IPS-15b (cell line): Measurements from ENCODE around the gene MED25.

Experiments used
- H3K27me3 ChIP-seq: one replicate; pipeline ENCODE4 v1.6.1; 2013; ENCODE audit warnings: low read length; ENCODE audit not compliant: control insufficient read depth, insufficient read depth
- H3K36me3 ChIP-seq: one replicate; pipeline ENCODE4 v1.6.1; 2013; ENCODE audit warnings: low read length; ENCODE audit not compliant: control insufficient read depth, insufficient read depth
- H3K4me1 ChIP-seq: one replicate; pipeline ENCODE4 v1.6.1; 2013; ENCODE audit warnings: mild to moderate bottlenecking, low read length; ENCODE audit not compliant: control insufficient read depth, insufficient read depth
- H3K4me3 ChIP-seq: one replicate; pipeline ENCODE4 v1.5.1; 2013; ENCODE audit warnings: low read depth, low read length
- H3K9ac ChIP-seq: one replicate; pipeline ENCODE4 v1.6.1; 2013; ENCODE audit warnings: low read depth, mild to moderate bottlenecking, low read length
- H3K9me3 ChIP-seq: one replicate; pipeline ENCODE4 v1.6.1; 2013; ENCODE audit warnings: mild to moderate bottlenecking, low read length; ENCODE audit not compliant: control insufficient read depth, insufficient read depth

Gene MED25

GRCh38 chr19:49849433-49850220 is 31.5 kb downstream of the MED25 start:
- peaks cover 6% of the 10 kb centered on the region for H3K4me1 ChIP-seq
- no peaks in the 10 kb centered on the region for H3K9me3 ChIP-seq
- no peaks in the 10 kb centered on the region for H3K36me3 ChIP-seq
- no peaks in the 10 kb centered on the region for H3K27me3 ChIP-seq
- H3K9ac ChIP-seq = no peak overlapping the region
- peak overlapping the region; percentile 89 for H3K4me3 ChIP-seq

- Histone ChIP-seq H3K27me3 (no peaks in the 10 kb centered on the region), H3K36me3 (peaks cover 2% of the 10 kb centered on the region), H3K9me3 (no peaks in the 10 kb centered on the region), H3K4me3 (peak overlapping the region; percentile 89), H3K4me1 (peaks cover 6% of the 10 kb centered on the region), H3K9ac (no peak overlapping the region)
These were observed 32.1 kb downstream of the MED25 start for GRCh38 chr19:49850221-49850486.

GRCh38 chr19:49850487-49851342 is 32.6 kb downstream of the MED25 start, which contains the start of gene PTOV1:
TSS of gene PTOV1 (plus strand) at chr19:49851159.
- no peaks in the 10 kb centered on the region for H3K9me3 ChIP-seq
- peak within 1 kb of the TSS; percentile 90 for H3K9ac ChIP-seq
- peak within 1 kb of the TSS; percentile 89 for H3K4me3 ChIP-seq
- H3K27me3 ChIP-seq = no peaks in the 10 kb centered on the region
- peaks cover 7% of the 10 kb centered on the region for H3K36me3 ChIP-seq
- H3K4me1 ChIP-seq = peaks cover 6% of the 10 kb centered on the region

- H3K4me1 ChIP-seq = peaks cover 6% of the 10 kb centered on the region
- peak overlapping the region; percentile 89 for H3K4me3 ChIP-seq
- peaks cover 15% of the 10 kb centered on the region for H3K36me3 ChIP-seq
- H3K9ac ChIP-seq = peak overlapping the region; percentile 67
- no peaks in the 10 kb centered on the region for H3K9me3 ChIP-seq
- H3K27me3 ChIP-seq = no peaks in the 10 kb centered on the region
These were observed 33.6 kb downstream of the MED25 start for GRCh38 chr19:49851456-49852259.

- H3K9ac ChIP-seq = no peak overlapping the region
- H3K9me3 ChIP-seq = no peaks in the 10 kb centered on the region
- peaks cover 25% of the 10 kb centered on the region for H3K36me3 ChIP-seq
- peak overlapping the region; percentile 81 for H3K4me3 ChIP-seq
- H3K4me1 ChIP-seq = peaks cover 6% of the 10 kb centered on the region
- H3K27me3 ChIP-seq = no peaks in the 10 kb centered on the region
These were observed 34.6 kb downstream of the MED25 start for GRCh38 chr19:49852631-49853126.

GRCh38 chr19:49853852-49854377 is 35.8 kb downstream of the MED25 start:
- Histone ChIP-seq H3K9me3 (no peaks in the 10 kb centered on the region), H3K9ac (no peak overlapping the region), H3K36me3 (peaks cover 37% of the 10 kb centered on the region), H3K4me3 (no peak overlapping the region), H3K4me1 (peaks cover 6% of the 10 kb centered on the region), H3K27me3 (no peaks in the 10 kb centered on the region)

- Histone ChIP-seq H3K27me3 (no peaks in the 10 kb centered on the region), H3K36me3 (peaks cover 43% of the 10 kb centered on the region), H3K4me3 (no peak overlapping the region), H3K4me1 (peaks cover 6% of the 10 kb centered on the region), H3K9ac (no peak overlapping the region), H3K9me3 (no peaks in the 10 kb centered on the region)
These were observed 36.5 kb downstream of the MED25 start for GRCh38 chr19:49854378-49855263.

- H3K36me3 ChIP-seq = peaks cover 48% of the 10 kb centered on the region
- H3K9ac ChIP-seq = no peak overlapping the region
- H3K4me3 ChIP-seq = no peak overlapping the region
- no peaks in the 10 kb centered on the region for H3K27me3 ChIP-seq
- peaks cover 6% of the 10 kb centered on the region for H3K4me1 ChIP-seq
- no peaks in the 10 kb centered on the region for H3K9me3 ChIP-seq
These were observed 37.2 kb downstream of the MED25 start for GRCh38 chr19:49855277-49855675.

- peaks cover 54% of the 10 kb centered on the region for H3K36me3 ChIP-seq
- H3K9ac ChIP-seq = no peak overlapping the region
- H3K27me3 ChIP-seq = no peaks in the 10 kb centered on the region
- H3K4me1 ChIP-seq = peaks cover 6% of the 10 kb centered on the region
- no peak overlapping the region for H3K4me3 ChIP-seq
- no peaks in the 10 kb centered on the region for H3K9me3 ChIP-seq
These were observed 37.8 kb downstream of the MED25 start for GRCh38 chr19:49855676-49856573.

GRCh38 chr19:49856574-49857021 is 38.5 kb downstream of the MED25 start:
- Histone ChIP-seq H3K36me3 (peaks cover 59% of the 10 kb centered on the region), H3K4me1 (peaks cover 6% of the 10 kb centered on the region), H3K4me3 (no peak overlapping the region), H3K9me3 (no peaks in the 10 kb centered on the region), H3K9ac (no peak overlapping the region), H3K27me3 (no peaks in the 10 kb centered on the region)
